IMR-90 (cell line): ENCODE data around the gene SSR3. TPM values are rescaled to one million over a fixed set of nuclear protein-coding genes. Genes with fewer than 3 reads are reported as not detected.

ENCODE experiments used
- ATAC-seq: fragments of 200-7000 bp; cut with Tn5 transposase; 2 replicates; pipeline ENCODE4 v1.9.1; 2020; ENCODE audit warnings: low read depth, mild to moderate bottlenecking, moderate library complexity
- BruUV-seq: library from RNA; stranded (reverse); fragments of 400-500 nt; replicated peaks from 2 replicates; lab custom pipeline; 2021; lab: Mats Ljungman, UMichigan
- CTCF ChIA-PET: fragments of 300-600 bp; formaldehyde crosslinking; extraction: SDS; loops from one replicate; lab custom pipeline; 2021; ENCODE audit warnings: antibody characterized with exemption; lab: Yijun Ruan, JAX
- POLR2A ChIA-PET: fragments of 300-600 bp; sonication (Branson Sonifier 250); formaldehyde crosslinking; loops from one replicate; lab custom pipeline; 2022; ENCODE audit warnings: antibody characterized with exemption; ENCODE audit not compliant: unreplicated experiment; lab: Charles Lee
- DNase-seq: peaks from one replicate; pipeline ENCODE4 v3.0.0; 2013
- H2AFZ ChIP-seq: replicated peaks from 2 replicates; pipeline ENCODE3; 2013; ENCODE audit warnings: low read length, mild to moderate bottlenecking; ENCODE audit not compliant: poor library complexity
- H2AK5ac ChIP-seq: 2 replicates; pipeline ENCODE4 v1.6.1; 2013; ENCODE audit warnings: low read depth, low read length, inconsistent platforms
- H2AK9ac ChIP-seq: replicated peaks from 2 replicates; pipeline ENCODE3; 2013; ENCODE audit warnings: mild to moderate bottlenecking, low read depth, low read length, moderate library complexity; ENCODE audit not compliant: poor library complexity
- H2BK120ac ChIP-seq: 2 replicates; pipeline ENCODE4 v1.6.1; 2013; ENCODE audit warnings: low read depth, low read length, inconsistent platforms
- H2BK15ac ChIP-seq: 3 replicates; pipeline ENCODE4 v1.6.1; 2013; ENCODE audit warnings: low read depth, low read length, inconsistent platforms
- H2BK20ac ChIP-seq: 2 replicates; pipeline ENCODE4 v1.6.1; 2013; ENCODE audit warnings: low read depth, mild to moderate bottlenecking, inconsistent platforms, low read length, moderate library complexity
- H2BK5ac ChIP-seq: 2 replicates; pipeline ENCODE4 v1.6.1; 2013; ENCODE audit warnings: mild to moderate bottlenecking, low read depth, low read length, inconsistent platforms; ENCODE audit not compliant: poor library complexity, severe bottlenecking
- H3K14ac ChIP-seq: replicated peaks from 2 replicates; pipeline ENCODE4 v1.6.1; 2013; ENCODE audit warnings: low read depth, low read length, inconsistent platforms
- H3K18ac ChIP-seq: 2 replicates; pipeline ENCODE4 v1.6.1; 2013; ENCODE audit warnings: low read depth, low read length, control low read depth
- H3K23ac ChIP-seq: 2 replicates; pipeline ENCODE4 v1.6.1; 2013; ENCODE audit warnings: low read depth, low read length, inconsistent platforms
- H3K27ac ChIP-seq: 2 replicates; pipeline ENCODE4 v1.5.1; 2013; ENCODE audit warnings: mild to moderate bottlenecking, control low read depth, low read length; ENCODE audit not compliant: insufficient read depth
- H3K27me3 ChIP-seq: 2 replicates; pipeline ENCODE4 v1.6.1; 2013; ENCODE audit warnings: low read length; ENCODE audit not compliant: control insufficient read depth, insufficient read depth
- H3K36me3 ChIP-seq: 2 replicates; pipeline ENCODE4 v1.6.1; 2013; ENCODE audit warnings: low read length, mixed read lengths; ENCODE audit not compliant: control insufficient read depth, insufficient read depth
- H3K4ac ChIP-seq: 2 replicates; pipeline ENCODE4 v1.6.1; 2013; ENCODE audit warnings: low read depth, low read length, inconsistent platforms
- H3K4me1 ChIP-seq: 2 replicates; pipeline ENCODE4 v1.6.1; 2013; ENCODE audit warnings: low read length, mixed read lengths; ENCODE audit not compliant: control insufficient read depth, insufficient read depth
- H3K4me2 ChIP-seq: 2 replicates; pipeline ENCODE4 v1.6.1; 2013; ENCODE audit warnings: low read depth, mild to moderate bottlenecking, control low read depth, low read length, moderate library complexity
- H3K4me3 ChIP-seq: 2 replicates; pipeline ENCODE4 v1.5.1; 2013; ENCODE audit warnings: low read depth, mild to moderate bottlenecking, control low read depth, low read length, moderate library complexity; ENCODE audit not compliant: insufficient read depth
- H3K56ac ChIP-seq: 2 replicates; pipeline ENCODE4 v1.6.1; 2013; ENCODE audit warnings: low read length, inconsistent platforms; ENCODE audit not compliant: insufficient read depth; ENCODE audit errors: extremely low read depth
- H3K79me1 ChIP-seq, 2 experiments: 2 replicates each; pipeline ENCODE4 v1.6.1; 2013; ENCODE audit warnings: low read length in 2 of 2, inconsistent platforms in 1 of 2, low read depth in 1 of 2
- H3K9ac ChIP-seq: 2 replicates; pipeline ENCODE4 v1.6.1; 2013; ENCODE audit warnings: low read depth, low read length, control low read depth
- H3K9me1 ChIP-seq: 2 replicates; pipeline ENCODE4 v1.6.1; 2013; ENCODE audit warnings: low read length, inconsistent platforms; ENCODE audit not compliant: insufficient read depth
- H3K9me3 ChIP-seq: 2 replicates; pipeline ENCODE4 v1.6.1; 2013; ENCODE audit warnings: low read length; ENCODE audit not compliant: control insufficient read depth, insufficient read depth
- H4K20me1 ChIP-seq: 2 replicates; pipeline ENCODE4 v1.6.1; 2013; ENCODE audit warnings: low read length, inconsistent platforms; ENCODE audit not compliant: insufficient read depth
- H4K5ac ChIP-seq: 2 replicates; pipeline ENCODE4 v1.6.1; 2013; ENCODE audit warnings: mild to moderate bottlenecking, low read depth, low read length, control low read depth
- H4K8ac ChIP-seq, 2 experiments: 2 replicates each; pipeline ENCODE4 v1.6.1; 2013; ENCODE audit warnings: low read depth in 2 of 2, low read length in 2 of 2, control low read depth in 1 of 2, inconsistent platforms in 1 of 2
- H4K91ac ChIP-seq: 2 replicates; pipeline ENCODE4 v1.6.1; 2013; ENCODE audit warnings: low read depth, low read length, inconsistent platforms; ENCODE audit not compliant: insufficient read depth
- CEBPB ChIP-seq: IDR thresholded peaks from 2 replicates; pipeline ENCODE4 v1.6.1; 2012; ENCODE audit warnings: low read depth, low read length, improper control_type of control experiment
- CHD1 ChIP-seq: IDR thresholded peaks from 2 replicates; pipeline ENCODE4 v1.6.1; 2012; ENCODE audit warnings: low read depth, low read length, improper control_type of control experiment
- MXI1 ChIP-seq: IDR thresholded peaks from 2 replicates; pipeline ENCODE4 v1.6.1; 2012; ENCODE audit warnings: low read depth, mild to moderate bottlenecking, low read length, moderate library complexity, borderline replicate concordance
- RFX5 ChIP-seq: IDR thresholded peaks from 2 replicates; pipeline ENCODE4 v1.8.0; 2012; ENCODE audit warnings: low read depth, mild to moderate bottlenecking, low read length, moderate library complexity
- dilution Hi-C: fragments of 300-500 bp; cut with HindIII; formaldehyde crosslinking; loops from one replicate; pipeline ENCODE4 v1.14.3; 2018; ENCODE audit warnings: low sequenced_read_pairs; ENCODE audit not compliant: unreplicated experiment
- in situ Hi-C: fragments of 300-500 bp; cut with MboI; formaldehyde crosslinking; loops from 3 replicates; pipeline ENCODE4 v1.14.3; 2019; ENCODE audit warnings: low sequenced_read_pairs, inconsistent platforms, mixed read lengths
- intact Hi-C: fragments of 100-400 bp; cut with micrococcal nuclease; formaldehyde crosslinking; loops from 2 replicates; pipeline ENCODE4 v1.10.0; 2022
- polyA plus RNA-seq, 3 experiments: library from polyadenylated mRNA; depleted of rRNA; stranded (reverse); fragments of >200 nt; gene quantifications; 2 replicates each; pipeline ENCODE4 v1.2.3, GENCODE V29; 2012; ENCODE audit warnings: low replicate concordance in 1 of 3
- total RNA-seq: library from RNA; depleted of rRNA; stranded (reverse); fragments of >200 nt; gene quantifications from 2 replicates; pipeline ENCODE4 v1.2.3, GENCODE V29; 2012
- TF ChIP-seq, protein P1 (sequence below): fragments of 150-350 bp; IDR thresholded peaks from 2 replicates; pipeline ENCODE4 v1.6.1; 2016; ENCODE audit warnings: low read depth, mild to moderate bottlenecking, low read length, moderate library complexity, borderline replicate concordance
- TF ChIP-seq, protein P2 (sequence below): conservative IDR thresholded peaks from 2 replicates; pipeline ENCODE4 v1.5.1; 2012; ENCODE audit warnings: mild to moderate bottlenecking, low read depth, low read length, improper control_type of control experiment

Gene SSR3
- total and polyA plus RNA-seq, 2 of the 4 experiments (the other 2 are of a cell fraction) = 246 to 608 TPM

DNA sequence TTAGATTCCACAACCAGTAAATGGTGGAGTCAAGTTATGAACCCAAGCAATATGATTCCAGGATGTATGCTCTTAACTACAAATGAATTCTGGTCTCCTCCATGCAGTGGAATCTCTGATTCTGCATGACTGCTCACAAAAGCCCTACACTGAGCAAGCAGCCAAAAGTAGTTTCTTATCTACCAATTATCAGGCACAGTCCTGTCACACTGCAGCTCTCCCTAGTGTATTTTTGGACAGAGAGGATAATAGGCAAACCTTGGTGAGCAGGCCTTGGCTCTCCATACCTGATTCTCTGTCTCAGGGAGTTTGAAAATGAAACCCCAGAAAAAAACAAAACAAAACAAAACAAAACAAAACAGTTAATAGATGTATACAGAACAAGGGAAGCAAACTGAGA is 3.5 kb upstream of the SSR3 start:
- Histone ChIP-seq H3K14ac (no peak overlapping the region), H3K79me1 (peaks cover 0 to 4% of the 10 kb centered on the region in 2 experiments; a peak in 1 of 4 replicates), H3K9me1 (no peaks in the 10 kb centered on the region), H3K27ac (no peak overlapping the region), H3K23ac (no peak overlapping the region), H3K9me3 (no peaks in the 10 kb centered on the region), H3K4me1 (no peaks in the 10 kb centered on the region), H4K91ac (no peak overlapping the region), H4K20me1 (0 out of 2 replicates have a peak, but pooled peaks cover 4% of the 10 kb centered on the region), H3K9ac (no peak overlapping the region), H3K56ac (no peak overlapping the region), H3K27me3 (0 out of 2 replicates have a peak, but pooled peaks cover 2% of the 10 kb centered on the region), H3K4ac (no peak overlapping the region), H2BK120ac (no peak overlapping the region), H3K4me3 (no peak overlapping the region), H2AFZ (no peak overlapping the region), H2AK9ac (no peak overlapping the region), H2BK5ac (no peak overlapping the region), H3K36me3 (no peaks in the 10 kb centered on the region), H4K5ac (no peak overlapping the region), H3K4me2 (no peak overlapping the region), H2BK15ac (no peak overlapping the region), H2BK20ac (no peak overlapping the region), H4K8ac (no peak overlapping the region), H2AK5ac (no peak overlapping the region), H3K18ac (no peak overlapping the region)
- ChIA-PET POLR2A (interaction anchor here (0.6 kb wide), 1 partner anchor 596 kb away, joined by 3 read pairs; no protein-coding TSS in a partner anchor), CTCF (no interaction called here)
- intact Hi-C loops (no loop called here), in situ Hi-C loops (no loop called here), dilution Hi-C loops (no loop called here)
- ATAC-seq (no peak), DNase-seq (no peak)
- TF ChIP-seq MXI1 (no peak), CHD1 (no peak), CEBPB (no peak), RFX5 (no peak)
- TF ChIP-seq, protein P1, sequence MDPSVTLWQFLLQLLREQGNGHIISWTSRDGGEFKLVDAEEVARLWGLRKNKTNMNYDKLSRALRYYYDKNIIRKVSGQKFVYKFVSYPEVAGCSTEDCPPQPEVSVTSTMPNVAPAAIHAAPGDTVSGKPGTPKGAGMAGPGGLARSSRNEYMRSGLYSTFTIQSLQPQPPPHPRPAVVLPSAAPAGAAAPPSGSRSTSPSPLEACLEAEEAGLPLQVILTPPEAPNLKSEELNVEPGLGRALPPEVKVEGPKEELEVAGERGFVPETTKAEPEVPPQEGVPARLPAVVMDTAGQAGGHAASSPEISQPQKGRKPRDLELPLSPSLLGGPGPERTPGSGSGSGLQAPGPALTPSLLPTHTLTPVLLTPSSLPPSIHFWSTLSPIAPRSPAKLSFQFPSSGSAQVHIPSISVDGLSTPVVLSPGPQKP = no peak
- TF ChIP-seq, protein P2, sequence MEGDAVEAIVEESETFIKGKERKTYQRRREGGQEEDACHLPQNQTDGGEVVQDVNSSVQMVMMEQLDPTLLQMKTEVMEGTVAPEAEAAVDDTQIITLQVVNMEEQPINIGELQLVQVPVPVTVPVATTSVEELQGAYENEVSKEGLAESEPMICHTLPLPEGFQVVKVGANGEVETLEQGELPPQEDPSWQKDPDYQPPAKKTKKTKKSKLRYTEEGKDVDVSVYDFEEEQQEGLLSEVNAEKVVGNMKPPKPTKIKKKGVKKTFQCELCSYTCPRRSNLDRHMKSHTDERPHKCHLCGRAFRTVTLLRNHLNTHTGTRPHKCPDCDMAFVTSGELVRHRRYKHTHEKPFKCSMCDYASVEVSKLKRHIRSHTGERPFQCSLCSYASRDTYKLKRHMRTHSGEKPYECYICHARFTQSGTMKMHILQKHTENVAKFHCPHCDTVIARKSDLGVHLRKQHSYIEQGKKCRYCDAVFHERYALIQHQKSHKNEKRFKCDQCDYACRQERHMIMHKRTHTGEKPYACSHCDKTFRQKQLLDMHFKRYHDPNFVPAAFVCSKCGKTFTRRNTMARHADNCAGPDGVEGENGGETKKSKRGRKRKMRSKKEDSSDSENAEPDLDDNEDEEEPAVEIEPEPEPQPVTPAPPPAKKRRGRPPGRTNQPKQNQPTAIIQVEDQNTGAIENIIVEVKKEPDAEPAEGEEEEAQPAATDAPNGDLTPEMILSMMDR = no peak
- BruUV-seq = no TSS peak
